Calu3 (cell line): ENCODE data around the gene PFKP. TPM values are rescaled to one million over a fixed set of nuclear protein-coding genes. Genes with fewer than 3 reads are reported as not detected.

Source experiments
- BruUV-seq: library from RNA; stranded (reverse); fragments of 400-500 nt; replicated peaks from 2 replicates; lab custom pipeline; 2021; lab: Mats Ljungman, UMichigan
- CTCF ChIA-PET: fragments of 300-600 bp; sonication (Branson Sonifier 250); formaldehyde crosslinking; loops from one replicate; lab custom pipeline; 2022; ENCODE audit warnings: antibody characterized with exemption; lab: Charles Lee
- DNase-seq: peaks from one replicate; pipeline ENCODE4 v3.0.0; 2022
- H3K27ac Mint-ChIP-seq: one replicate; pipeline ENCODE4 v1.8.0; 2022; ENCODE audit warnings: mixed read lengths; ENCODE audit not compliant: unreplicated experiment
- H3K27me3 Mint-ChIP-seq: one replicate; pipeline ENCODE4 v1.8.0; 2022; ENCODE audit warnings: mixed read lengths; ENCODE audit not compliant: unreplicated experiment
- H3K36me3 Mint-ChIP-seq: one replicate; pipeline ENCODE4 v1.8.0; 2022; ENCODE audit warnings: mild to moderate bottlenecking, moderate library complexity, mixed read lengths; ENCODE audit not compliant: insufficient read depth, unreplicated experiment
- H3K4me1 Mint-ChIP-seq: one replicate; pipeline ENCODE4 v1.8.0; 2022; ENCODE audit warnings: mild to moderate bottlenecking, low read depth, mixed read lengths; ENCODE audit not compliant: unreplicated experiment
- H3K4me3 Mint-ChIP-seq: one replicate; pipeline ENCODE4 v1.8.0; 2022; ENCODE audit warnings: mild to moderate bottlenecking, low read depth, moderate library complexity, mixed read lengths; ENCODE audit not compliant: unreplicated experiment
- H3K9me3 Mint-ChIP-seq: one replicate; pipeline ENCODE4 v1.8.0; 2022; ENCODE audit warnings: low read depth, mixed read lengths; ENCODE audit not compliant: unreplicated experiment
- intact Hi-C: fragments of 100-400 bp; cut with micrococcal nuclease; formaldehyde crosslinking; loops from one replicate; pipeline ENCODE4 v1.10.0; 2022; ENCODE audit not compliant: unreplicated experiment
- total RNA-seq: library from RNA; stranded (reverse); gene quantifications from 2 replicates; pipeline ENCODE4 v1.2.3, GENCODE V29; 2022
- TF ChIP-seq, protein P1 (sequence below): fragments of 200-600 bp; IDR thresholded peaks from one replicate; pipeline ENCODE4 v1.8.0; 2022; ENCODE audit warnings: antibody characterized with exemption; ENCODE audit not compliant: unreplicated experiment

Gene PFKP
- total RNA-seq, 1 experiment from 2014 or later, result 272 TPM

DNA sequence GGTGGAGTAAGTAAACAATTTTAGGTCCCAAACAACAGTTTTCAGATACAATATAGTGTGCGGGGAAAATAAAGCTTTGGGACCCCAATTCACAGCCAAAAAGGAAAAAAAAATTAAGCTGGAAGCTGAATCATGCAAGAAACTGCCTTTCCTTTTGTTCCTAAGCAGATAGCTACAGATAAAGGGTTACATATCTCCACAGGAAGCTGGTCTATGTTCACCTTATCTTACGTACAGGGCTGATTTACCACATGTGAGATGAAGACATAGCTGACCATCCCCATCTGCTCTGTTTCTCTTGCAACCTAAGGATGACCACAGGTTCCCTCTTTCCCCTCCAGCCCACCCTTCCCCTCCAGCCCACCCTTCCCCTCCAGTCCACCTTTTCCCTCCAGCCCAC, 14.2 kb upstream of the PFKP start:
- no peaks in the 10 kb centered on the region for H3K27me3 Mint-ChIP-seq
- TF ChIP-seq, protein P1, sequence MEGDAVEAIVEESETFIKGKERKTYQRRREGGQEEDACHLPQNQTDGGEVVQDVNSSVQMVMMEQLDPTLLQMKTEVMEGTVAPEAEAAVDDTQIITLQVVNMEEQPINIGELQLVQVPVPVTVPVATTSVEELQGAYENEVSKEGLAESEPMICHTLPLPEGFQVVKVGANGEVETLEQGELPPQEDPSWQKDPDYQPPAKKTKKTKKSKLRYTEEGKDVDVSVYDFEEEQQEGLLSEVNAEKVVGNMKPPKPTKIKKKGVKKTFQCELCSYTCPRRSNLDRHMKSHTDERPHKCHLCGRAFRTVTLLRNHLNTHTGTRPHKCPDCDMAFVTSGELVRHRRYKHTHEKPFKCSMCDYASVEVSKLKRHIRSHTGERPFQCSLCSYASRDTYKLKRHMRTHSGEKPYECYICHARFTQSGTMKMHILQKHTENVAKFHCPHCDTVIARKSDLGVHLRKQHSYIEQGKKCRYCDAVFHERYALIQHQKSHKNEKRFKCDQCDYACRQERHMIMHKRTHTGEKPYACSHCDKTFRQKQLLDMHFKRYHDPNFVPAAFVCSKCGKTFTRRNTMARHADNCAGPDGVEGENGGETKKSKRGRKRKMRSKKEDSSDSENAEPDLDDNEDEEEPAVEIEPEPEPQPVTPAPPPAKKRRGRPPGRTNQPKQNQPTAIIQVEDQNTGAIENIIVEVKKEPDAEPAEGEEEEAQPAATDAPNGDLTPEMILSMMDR, result no peak
- H3K36me3 Mint-ChIP-seq, result no peaks in the 10 kb centered on the region
- intact Hi-C loops, result no loop called here
- CTCF ChIA-PET, result no interaction called here
- peaks cover 12% of the 10 kb centered on the region for H3K4me1 Mint-ChIP-seq
- no TSS peak for BruUV-seq
- DNase-seq, result no peak
- H3K9me3 Mint-ChIP-seq, result no peaks in the 10 kb centered on the region
- H3K27ac Mint-ChIP-seq, result no peak overlapping the region
- no peak overlapping the region for H3K4me3 Mint-ChIP-seq

DNA sequence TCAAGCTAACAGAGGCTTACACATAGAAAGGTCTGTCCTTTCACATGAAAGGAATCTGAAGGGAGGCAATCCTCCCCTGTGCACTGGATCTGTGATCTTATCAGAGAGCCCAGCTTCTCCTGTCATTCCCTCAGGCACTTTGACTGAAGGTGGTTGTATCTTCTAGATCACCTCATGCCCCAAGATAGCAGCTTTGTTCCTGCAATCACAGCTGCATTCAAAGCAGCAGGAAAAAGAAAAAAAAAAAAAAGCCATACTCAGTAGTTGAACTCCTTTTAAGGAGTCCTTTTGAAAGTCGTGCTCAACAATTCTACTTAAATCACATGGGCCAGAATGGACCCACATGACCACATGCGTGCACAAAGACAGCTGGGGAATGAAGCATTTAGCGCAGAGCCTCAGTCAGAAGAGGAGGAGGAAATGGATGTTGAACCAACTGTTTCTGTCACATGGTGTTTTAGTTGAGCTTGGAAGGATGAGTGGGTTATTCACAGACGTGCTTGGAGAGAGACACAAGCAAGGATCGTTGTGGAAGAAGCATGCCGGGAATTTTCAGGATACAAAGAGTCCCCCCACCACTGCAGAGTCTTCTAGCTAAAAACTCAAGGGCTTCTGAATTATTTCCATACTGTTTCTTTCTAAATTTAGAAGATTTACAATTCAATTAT, 13.0 kb upstream of the PFKP start:
- Mint-ChIP-seq H3K27ac (no peak overlapping the region), H3K4me3 (no peak overlapping the region), H3K9me3 (no peaks in the 10 kb centered on the region), H3K4me1 (peaks cover 12% of the 10 kb centered on the region), H3K27me3 (no peaks in the 10 kb centered on the region), H3K36me3 (no peaks in the 10 kb centered on the region)
- TF ChIP-seq, protein P1, result no peak
- BruUV-seq, result no TSS peak
- intact Hi-C loops, result no loop called here
- DNase-seq, result no peak
- CTCF ChIA-PET, result no interaction called here

DNA sequence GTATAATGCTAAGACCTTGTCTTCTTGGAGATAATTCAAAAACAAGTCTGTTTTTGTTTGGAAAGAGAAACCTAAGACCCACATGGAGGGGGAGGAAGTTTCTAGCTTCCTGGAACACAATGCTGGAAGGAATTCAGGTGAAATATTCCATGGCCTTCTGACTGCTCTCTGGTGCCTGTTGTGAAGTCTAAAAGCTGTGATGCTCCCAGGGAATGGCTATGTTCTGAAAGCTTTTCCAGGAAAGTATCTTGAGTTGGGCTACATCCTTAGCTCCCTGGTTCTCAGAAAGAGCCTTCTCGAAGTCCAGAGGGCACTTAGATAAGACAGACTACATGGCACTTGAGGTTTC, 12.5 kb upstream of the PFKP start:
- intact Hi-C loops, result no loop called here
- H3K9me3 Mint-ChIP-seq, result no peaks in the 10 kb centered on the region
- H3K4me3 Mint-ChIP-seq, result no peak overlapping the region
- BruUV-seq, result no TSS peak
- H3K27ac Mint-ChIP-seq, result no peak overlapping the region
- TF ChIP-seq, protein P1, result no peak
- no peaks in the 10 kb centered on the region for H3K36me3 Mint-ChIP-seq
- no peak for DNase-seq
- H3K4me1 Mint-ChIP-seq, result peaks cover 12% of the 10 kb centered on the region
- H3K27me3 Mint-ChIP-seq, result no peaks in the 10 kb centered on the region
- CTCF ChIA-PET, result no interaction called here

DNA sequence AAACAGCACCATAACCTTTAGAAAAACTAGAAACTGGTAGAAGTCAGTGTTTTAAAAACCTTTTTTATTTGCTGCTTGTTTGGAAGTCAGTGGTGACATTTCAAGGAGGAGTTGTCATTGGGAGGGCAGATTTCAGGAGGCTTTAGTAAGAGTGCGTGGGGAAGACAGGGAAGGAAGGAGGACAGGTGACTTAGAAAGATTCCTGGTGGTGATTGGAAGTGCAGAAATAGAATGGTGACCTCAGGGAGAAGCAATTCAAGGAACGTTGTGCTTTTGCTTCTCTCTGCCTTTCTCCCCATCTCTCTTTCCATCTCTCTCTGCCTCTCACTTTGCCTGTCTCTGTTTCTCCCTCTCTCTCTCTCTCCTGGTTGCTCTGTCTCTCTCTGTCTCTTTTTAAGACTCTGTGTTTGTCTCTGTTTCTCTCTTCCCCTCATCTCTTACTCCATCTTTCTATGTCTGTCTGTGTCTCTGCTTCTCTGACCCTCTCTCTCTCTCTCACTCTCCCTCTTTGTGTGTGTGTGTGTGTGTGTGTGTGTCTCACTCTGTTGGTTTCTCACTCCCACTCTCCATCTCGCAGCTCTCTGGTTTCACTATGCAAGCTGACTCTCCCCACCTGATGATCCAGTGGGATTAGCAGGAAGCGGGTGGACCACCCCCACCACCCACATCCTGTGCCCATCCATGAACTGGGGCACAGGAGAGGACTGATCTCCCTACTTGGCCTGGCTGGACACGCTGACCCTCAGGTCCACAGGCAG, 10.9 kb upstream of the PFKP start:
- peaks cover 12% of the 10 kb centered on the region for H3K4me1 Mint-ChIP-seq
- H3K36me3 Mint-ChIP-seq, result no peaks in the 10 kb centered on the region
- TF ChIP-seq, protein P1, result no peak
- CTCF ChIA-PET, result interaction anchor here (0.6 kb wide), 2 partner anchors 9 to 10 kb away, joined by 3 read pairs; no protein-coding TSS in a partner anchor
- BruUV-seq, result no TSS peak
- H3K9me3 Mint-ChIP-seq, result no peaks in the 10 kb centered on the region
- no peaks in the 10 kb centered on the region for H3K27me3 Mint-ChIP-seq
- DNase-seq, result no peak
- H3K27ac Mint-ChIP-seq, result no peak overlapping the region
- no peak overlapping the region for H3K4me3 Mint-ChIP-seq
- intact Hi-C loops, result no loop called here
